SJSA1 (cell line): ENCODE measurements around the gene FOCAD. TPM values are rescaled to one million over a fixed set of nuclear protein-coding genes. Genes with fewer than 3 reads are reported as not detected.
A peak's percentile ranks its signal among the peaks of the same experiment; 100 is the strongest.
"Not testable (repeated sequence)": the region's sequence is repeated elsewhere in the genome, so short reads cannot be mapped to it uniquely, and the experiment has no call there.

ENCODE experiments used
- DNase-seq, 2 experiments: peaks; one replicate each; pipeline ENCODE4 v3.0.0-alpha.2; 2015 to 2020; ENCODE audit warnings: low spot score in 2 of 2, low read depth in 1 of 2
- H3K27ac ChIP-seq: fragments of 250-450 bp; sonication (Bioruptor Pico); 2 replicates; pipeline ENCODE4 v1.5.1; 2020; ENCODE audit warnings: mild to moderate bottlenecking, moderate library complexity
- H3K27me3 ChIP-seq: fragments of 250-450 bp; sonication (Bioruptor Pico); replicated peaks from 2 replicates; pipeline ENCODE4 v1.5.1; 2020; ENCODE audit warnings: mild to moderate bottlenecking, moderate library complexity
- H3K36me3 ChIP-seq: fragments of 250-450 bp; sonication (Bioruptor Pico); 2 replicates; pipeline ENCODE4 v1.5.1; 2020; ENCODE audit warnings: mild to moderate bottlenecking
- H3K4me1 ChIP-seq: fragments of 250-450 bp; sonication (Bioruptor Pico); replicated peaks from 2 replicates; pipeline ENCODE4 v1.6.1; 2021; ENCODE audit warnings: mild to moderate bottlenecking
- H3K4me3 ChIP-seq: fragments of 250-450 bp; sonication (Bioruptor Pico); 2 replicates; pipeline ENCODE4 v1.5.1; 2020; ENCODE audit warnings: mild to moderate bottlenecking
- H3K9me3 ChIP-seq: fragments of 250-450 bp; sonication (Bioruptor Pico); replicated peaks from 2 replicates; pipeline ENCODE4 v1.5.1; 2020; ENCODE audit warnings: mild to moderate bottlenecking
- total RNA-seq: library from RNA; depleted of rRNA; stranded (reverse); fragments of >200 nt; shearing (Covaris generic); gene quantifications from 2 replicates; pipeline ENCODE4 v1.2.3, GENCODE V29; 2014

Gene FOCAD
- total RNA-seq, 1 experiment from 2014 or later, result 25.0 TPM

GRCh38 chr9:20925256-20926045 lies 241.4 kb downstream of the FOCAD start:
- H3K36me3 ChIP-seq, result no peaks in the 10 kb centered on the region

DNA sequence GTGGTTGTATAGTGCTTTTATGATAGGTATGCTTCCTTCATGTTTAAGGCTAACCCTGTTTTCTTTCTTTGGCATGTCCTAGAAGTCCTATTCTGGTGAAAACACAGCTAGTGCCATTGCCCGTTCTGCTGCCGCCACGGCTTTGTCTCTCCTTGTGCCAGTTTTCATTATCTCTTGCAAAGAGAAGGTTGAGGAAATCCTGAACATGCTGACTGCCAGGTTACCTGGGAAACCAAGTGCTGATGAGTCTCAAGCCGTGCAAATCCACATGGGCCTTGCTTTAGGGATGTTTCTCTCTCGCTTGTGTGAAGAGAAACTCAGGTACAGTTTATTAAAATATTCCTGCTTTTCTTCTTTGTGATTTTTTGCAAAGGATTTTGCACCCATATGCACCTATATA lies 245.2 kb downstream of the FOCAD start:
- Histone ChIP-seq H3K27me3 (no peaks in the 10 kb centered on the region), H3K4me1 (no peaks in the 10 kb centered on the region), H3K4me3 (no peak overlapping the region), H3K9me3 (no peaks in the 10 kb centered on the region), H3K36me3 (no peaks in the 10 kb centered on the region), H3K27ac (no peak overlapping the region)
- DNase-seq, result no peak

More at GRCh38 chr9:20925256-20926045, 241.4 kb downstream of the FOCAD start:
- Histone ChIP-seq H3K4me3 (no peak overlapping the region), H3K27me3 (no peaks in the 10 kb centered on the region), H3K27ac (no peak overlapping the region), H3K9me3 (no peaks in the 10 kb centered on the region), H3K4me1 (no peaks in the 10 kb centered on the region)
- DNase-seq, result no peak

GRCh38 chr9:20930836-20931235 lies 246.8 kb downstream of the FOCAD start:
- H3K9me3 ChIP-seq, result no peaks in the 10 kb centered on the region
- H3K27me3 ChIP-seq, result no peaks in the 10 kb centered on the region
- H3K4me3 ChIP-seq, result no peak overlapping the region
- no peaks in the 10 kb centered on the region for H3K36me3 ChIP-seq
- H3K27ac ChIP-seq, result no peak overlapping the region
- DNase-seq, result no peak
- no peaks in the 10 kb centered on the region for H3K4me1 ChIP-seq

DNA sequence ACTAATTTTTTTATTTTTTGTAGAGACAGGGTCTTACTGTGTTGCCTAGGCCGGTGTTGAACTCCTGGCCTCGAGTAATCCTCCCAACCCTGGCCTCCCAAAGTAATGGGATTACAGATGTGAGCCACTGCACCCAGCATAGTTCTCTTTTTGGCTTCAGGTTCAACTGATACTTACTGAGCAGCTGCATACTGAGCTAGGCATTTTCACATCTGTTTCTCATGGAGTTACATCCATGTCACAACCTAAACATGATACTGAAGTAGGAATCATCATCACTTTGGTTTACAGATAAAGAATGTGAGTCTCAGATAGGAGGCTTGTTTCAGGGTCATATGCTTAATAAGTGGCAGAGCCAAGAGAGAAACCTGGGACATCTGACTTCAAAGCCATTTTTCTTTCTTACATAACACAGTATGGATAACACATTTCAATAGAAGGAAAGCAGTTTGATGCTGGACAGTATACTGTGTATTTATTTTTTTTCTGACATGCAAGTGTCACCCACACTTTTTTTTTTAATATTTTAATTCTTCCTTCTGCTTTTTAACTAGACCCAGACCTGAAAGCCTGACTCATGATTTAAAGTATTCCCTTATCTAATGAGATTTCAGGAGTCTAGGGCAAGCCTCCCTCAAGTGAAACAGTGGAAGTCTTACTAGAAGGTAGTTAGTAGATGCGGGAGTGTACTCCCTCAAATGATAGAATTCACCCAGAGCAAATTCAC lies 256.6 kb downstream of the FOCAD start:
- Histone ChIP-seq H3K9me3 (no peaks in the 10 kb centered on the region), H3K27ac (no peak overlapping the region), H3K4me1 (no peaks in the 10 kb centered on the region), H3K27me3 (no peaks in the 10 kb centered on the region), H3K36me3 (no peaks in the 10 kb centered on the region), H3K4me3 (no peak overlapping the region)
- no peak for DNase-seq

- Histone ChIP-seq H3K4me3 (no peak overlapping the region), H3K9me3 (no peaks in the 10 kb centered on the region), H3K27me3 (no peaks in the 10 kb centered on the region), H3K36me3 (no peaks in the 10 kb centered on the region), H3K4me1 (no peaks in the 10 kb centered on the region), H3K27ac (no peak overlapping the region)
- DNase-seq, result peak; percentile 36
Observed at GRCh38 chr9:20941174-20941690, 257.2 kb downstream of the FOCAD start.

- Histone ChIP-seq H3K36me3 (no peaks in the 10 kb centered on the region), H3K4me3 (no peak overlapping the region)
- no peak for DNase-seq
Observed at GRCh38 chr9:20944507-20944906, 260.4 kb downstream of the FOCAD start.

GRCh38 chr9:20945269-20945668 lies 261.2 kb downstream of the FOCAD start:
- Histone ChIP-seq H3K36me3 (no peaks in the 10 kb centered on the region), H3K4me1 (no peaks in the 10 kb centered on the region), H3K27ac (no peak overlapping the region), H3K4me3 (no peak overlapping the region), H3K27me3 (no peaks in the 10 kb centered on the region), H3K9me3 (no peaks in the 10 kb centered on the region)
- DNase-seq, result no peak

More at GRCh38 chr9:20944507-20944906, 260.4 kb downstream of the FOCAD start:
- Histone ChIP-seq H3K9me3 (no peaks in the 10 kb centered on the region), H3K27ac (no peak overlapping the region), H3K27me3 (no peaks in the 10 kb centered on the region), H3K4me1 (no peaks in the 10 kb centered on the region)

DNA sequence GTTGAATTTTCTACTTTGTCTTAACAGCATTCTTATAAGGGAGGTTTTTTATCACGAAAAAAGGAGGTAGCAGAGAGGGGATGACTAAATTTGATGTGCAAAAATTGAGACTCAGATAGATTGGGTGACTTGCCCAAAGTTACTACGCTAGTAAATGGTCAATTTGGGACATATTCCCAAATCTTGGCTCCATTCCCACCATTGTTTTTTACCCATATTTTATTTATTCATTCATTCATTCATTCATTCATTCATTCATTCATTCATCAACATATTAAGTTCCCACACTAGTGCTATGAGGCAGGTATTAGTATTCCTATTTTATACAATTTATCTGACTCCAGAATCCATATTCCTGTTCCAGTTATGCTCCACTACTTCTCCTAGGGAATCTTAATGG lies 261.8 kb downstream of the FOCAD start:
- Histone ChIP-seq H3K36me3 (no peaks in the 10 kb centered on the region), H3K4me1 (no peaks in the 10 kb centered on the region), H3K9me3 (no peaks in the 10 kb centered on the region), H3K27me3 (no peaks in the 10 kb centered on the region), H3K4me3 (no peak overlapping the region), H3K27ac (no peak overlapping the region)
- DNase-seq, result no peak

GRCh38 chr9:20948703-20949102 lies 264.6 kb downstream of the FOCAD start:
- no peaks in the 10 kb centered on the region for H3K36me3 ChIP-seq
- no peaks in the 10 kb centered on the region for H3K9me3 ChIP-seq
- no peak overlapping the region for H3K27ac ChIP-seq
- H3K4me3 ChIP-seq, result no peak overlapping the region
- H3K4me1 ChIP-seq, result no peaks in the 10 kb centered on the region
- H3K27me3 ChIP-seq, result no peaks in the 10 kb centered on the region
- DNase-seq, result no peak

GRCh38 chr9:20950707-20951106 lies 266.6 kb downstream of the FOCAD start:
- no peaks in the 10 kb centered on the region for H3K4me1 ChIP-seq
- H3K4me3 ChIP-seq, result no peak overlapping the region
- H3K27me3 ChIP-seq, result no peaks in the 10 kb centered on the region
- H3K27ac ChIP-seq, result no peak overlapping the region
- H3K9me3 ChIP-seq, result no peaks in the 10 kb centered on the region
- H3K36me3 ChIP-seq, result no peaks in the 10 kb centered on the region
- DNase-seq, result no peak

DNA sequence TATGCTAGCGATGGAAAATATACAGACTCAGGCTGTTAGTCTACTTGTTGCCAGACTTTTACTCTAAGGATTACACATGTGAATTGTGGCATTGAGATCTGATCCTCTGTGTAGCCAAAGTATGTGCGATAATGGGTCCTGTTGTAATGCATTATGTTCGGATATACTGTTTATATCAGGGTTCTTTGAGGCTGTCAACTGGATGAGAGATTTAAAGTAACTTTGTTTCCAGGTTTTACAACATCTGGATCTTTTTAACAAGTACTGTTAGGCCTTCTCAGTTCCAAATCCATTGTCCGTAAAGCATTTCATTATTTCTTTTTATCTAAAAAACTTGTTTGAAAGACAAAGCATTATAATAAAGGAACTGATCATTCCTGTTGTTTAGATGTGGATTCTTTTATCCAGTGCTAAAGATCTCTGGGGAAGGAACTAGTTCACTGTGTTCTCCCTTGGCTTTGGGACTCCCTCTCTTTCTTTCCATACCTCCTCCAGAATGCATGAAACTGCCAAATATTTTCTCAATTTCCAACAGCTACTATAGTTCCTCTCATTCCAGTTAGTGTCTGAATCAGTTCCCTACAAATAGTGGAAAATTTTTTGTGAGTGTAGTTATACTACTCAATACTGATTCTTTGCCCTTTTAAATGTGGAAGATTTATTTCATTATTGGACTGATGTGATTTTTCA lies 278.6 kb downstream of the FOCAD start:
- H3K4me1 ChIP-seq, result no peaks in the 10 kb centered on the region
- no peak overlapping the region for H3K4me3 ChIP-seq
- no peak for DNase-seq
- H3K36me3 ChIP-seq, result no peaks in the 10 kb centered on the region
- H3K27me3 ChIP-seq, result no peaks in the 10 kb centered on the region
- H3K9me3 ChIP-seq, result no peaks in the 10 kb centered on the region
- H3K27ac ChIP-seq, result no peak overlapping the region

DNA sequence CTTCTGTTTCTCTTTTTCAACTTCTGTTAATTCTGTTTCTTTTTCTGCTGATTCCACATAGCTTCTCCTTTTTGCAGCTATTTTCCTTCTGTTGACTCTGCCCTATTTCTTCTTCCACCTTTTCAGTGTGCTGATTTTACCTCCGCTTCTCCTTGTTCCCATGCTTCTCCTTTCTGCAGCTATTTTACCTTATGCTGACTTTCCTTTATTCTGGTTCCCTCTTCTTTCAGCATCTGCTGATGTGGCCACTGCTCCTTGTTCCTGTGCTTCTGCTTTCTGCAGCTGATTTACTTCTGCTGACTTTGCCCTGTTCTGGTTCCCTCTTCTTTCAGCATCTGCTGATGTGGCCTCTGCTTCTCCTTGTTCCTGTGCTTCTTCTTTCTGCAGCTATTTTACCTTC lies 288.6 kb downstream of the FOCAD start:
- no peak overlapping the region for H3K4me3 ChIP-seq
- DNase-seq, result no peak
- no peaks in the 10 kb centered on the region for H3K36me3 ChIP-seq
- H3K27ac ChIP-seq, result no peak overlapping the region
- no peaks in the 10 kb centered on the region for H3K9me3 ChIP-seq
- no peaks in the 10 kb centered on the region for H3K4me1 ChIP-seq
- no peaks in the 10 kb centered on the region for H3K27me3 ChIP-seq

DNA sequence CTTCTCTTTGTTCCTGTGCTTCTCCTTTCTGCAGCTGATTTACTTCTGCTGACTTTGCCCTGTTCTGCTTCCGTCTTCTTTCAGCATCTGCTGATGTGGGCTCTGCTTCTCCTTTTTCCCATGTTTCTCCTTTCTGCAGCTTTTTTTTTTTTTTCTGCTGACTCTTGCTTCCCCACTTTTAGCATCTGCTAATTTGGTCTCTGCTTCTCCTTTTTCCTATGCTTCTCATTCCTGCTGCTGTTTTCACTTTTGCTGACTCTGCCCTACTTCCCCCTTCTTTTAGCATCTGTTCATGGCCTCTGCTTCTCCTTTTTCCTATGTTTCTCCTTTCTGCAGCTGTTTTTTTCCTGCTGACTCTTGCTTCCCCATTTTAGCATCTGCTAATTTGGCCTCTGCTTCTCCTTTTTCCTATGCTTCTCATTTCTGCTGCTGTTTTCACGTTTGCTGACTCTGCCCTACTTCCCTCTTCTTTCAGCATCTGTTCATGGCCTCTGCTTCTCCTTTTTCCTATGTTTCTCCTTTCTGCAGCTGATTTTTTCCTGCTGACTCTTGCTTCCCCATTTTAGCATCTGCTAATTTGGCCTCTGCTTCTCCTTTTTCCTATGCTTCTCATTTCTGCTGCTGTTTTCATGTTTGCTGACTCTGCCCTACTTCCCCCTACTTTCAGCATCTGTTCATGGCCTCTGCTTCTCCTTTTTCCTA lies 289.3 kb downstream of the FOCAD start:
- H3K27ac ChIP-seq, result not testable (repeated sequence)

More for the DNA sequence above, 289.3 kb downstream of the FOCAD start:
- not testable (repeated sequence) for H3K4me1 ChIP-seq, DNase-seq, H3K4me3 ChIP-seq, H3K36me3 ChIP-seq, H3K27me3 ChIP-seq, H3K9me3 ChIP-seq
